ENCODE data around the gene COQ8B.

Gene COQ8B

GRCh38 chr19:40717880-40718773 lies 1.4 kb upstream of the COQ8B start:
- DNase-seq (ENCODE audit: low read depth in 2 of 2), result no peak

GRCh38 chr19:40717325-40717879 lies 716 bp upstream of the COQ8B start:
- DNase-seq (ENCODE audit: low read depth in 2 of 2), result no peak

GRCh38 chr19:40716031-40716481 lies 630 bp downstream of the COQ8B start:
- peak; percentile 73 to 80 for DNase-seq (ENCODE audit: low read depth in 2 of 2)

GRCh38 chr19:40714441-40715299 lies 2.0 kb downstream of the COQ8B start:
- DNase-seq (ENCODE audit: low read depth in 2 of 2), result peak; percentile 87 to 89

GRCh38 chr19:40713939-40714338 lies 2.7 kb downstream of the COQ8B start:
- no peak for DNase-seq (ENCODE audit: low read depth in 2 of 2)

- no peak for DNase-seq (ENCODE audit: low read depth in 2 of 2)
Observed at GRCh38 chr19:40709817-40710216, 6.9 kb downstream of the COQ8B start.

- DNase-seq (ENCODE audit: low read depth in 2 of 2), result no peak
Observed at GRCh38 chr19:40707615-40708014, 9.1 kb downstream of the COQ8B start.

GRCh38 chr19:40705950-40706619 lies 10.6 kb downstream of the COQ8B start:
- no peak for DNase-seq (ENCODE audit: low read depth in 2 of 2)

GRCh38 chr19:40705362-40705651 lies 11.4 kb downstream of the COQ8B start:
- DNase-seq (ENCODE audit: low read depth in 2 of 2), result no peak

- no peak for DNase-seq (ENCODE audit: low read depth in 2 of 2)
Observed at GRCh38 chr19:40704491-40705361, 12.0 kb downstream of the COQ8B start.

GRCh38 chr19:40703029-40703755 lies 13.5 kb downstream of the COQ8B start:
- no peak for DNase-seq (ENCODE audit: low read depth in 2 of 2)

GRCh38 chr19:40702337-40703012 lies 14.2 kb downstream of the COQ8B start:
- no peak for DNase-seq (ENCODE audit: low read depth in 2 of 2)

- no peak for DNase-seq (ENCODE audit: low read depth in 2 of 2)
Observed at GRCh38 chr19:40701758-40702157, 14.9 kb downstream of the COQ8B start.

- no peak for DNase-seq (ENCODE audit: low read depth in 2 of 2)
Observed at GRCh38 chr19:40700083-40700482, 16.6 kb downstream of the COQ8B start.

- DNase-seq (ENCODE audit: low read depth in 2 of 2), result no peak
Observed at GRCh38 chr19:40697007-40697406, 19.7 kb downstream of the COQ8B start.

- no peak for DNase-seq (ENCODE audit: low read depth in 2 of 2)
Observed at GRCh38 chr19:40695881-40696280, 20.8 kb downstream of the COQ8B start.

GRCh38 chr19:40693896-40694295 lies 22.8 kb downstream of the COQ8B start:
- DNase-seq (ENCODE audit: low read depth in 2 of 2), result no peak

GRCh38 chr19:40693150-40693788 lies 23.4 kb downstream of the COQ8B start:
- no peak for DNase-seq (ENCODE audit: low read depth in 2 of 2)

GRCh38 chr19:40692212-40692551 lies 24.5 kb downstream of the COQ8B start:
- no peak for DNase-seq (ENCODE audit: low read depth in 2 of 2)
